COLO668 (cell line): ENCODE data around the gene CENPU.

ENCODE experiments used
- DNase-seq: peaks from one replicate; lab custom pipeline; 2025; ENCODE audit not compliant: unreplicated experiment; lab: John Stamatoyannopoulos, UW

Gene CENPU

DNA sequence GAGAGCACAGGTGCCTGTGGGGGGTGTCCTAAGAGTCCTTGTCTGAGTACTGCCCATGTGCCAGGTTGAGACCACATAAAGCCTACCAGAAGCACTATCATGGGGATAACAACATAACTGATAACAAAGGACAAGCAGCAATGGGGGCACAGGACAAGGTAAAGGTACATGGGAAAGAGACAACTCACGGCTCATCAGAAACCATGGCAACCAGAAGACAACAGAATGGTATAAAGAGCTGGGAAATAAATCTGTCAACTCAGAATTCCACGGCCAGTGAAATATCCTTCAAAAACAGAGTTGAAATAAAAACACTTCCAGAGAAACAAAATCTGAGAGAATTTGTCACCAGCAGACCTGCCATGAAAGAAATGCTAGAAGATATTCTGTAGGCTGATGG, 20.0 kb downstream of the CENPU start:
- no peak for DNase-seq

DNA sequence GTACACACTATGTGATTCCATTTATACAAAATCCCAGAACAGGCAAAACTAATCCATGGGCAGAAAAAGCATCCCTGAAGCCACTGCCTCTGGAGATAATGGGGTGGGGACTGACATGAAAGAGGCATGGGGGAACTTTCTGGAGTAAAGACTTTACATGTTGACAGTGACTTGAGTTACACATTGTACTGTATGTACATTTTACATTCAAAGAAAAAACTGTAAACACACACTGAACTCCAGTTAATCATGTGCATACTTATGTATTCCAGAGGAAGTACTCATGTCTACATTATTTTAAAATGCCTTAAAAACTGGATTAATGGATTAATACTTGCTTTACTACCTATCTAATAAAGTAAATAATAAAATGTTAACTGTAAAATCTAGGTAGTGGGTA, 21.6 kb downstream of the CENPU start:
- no peak for DNase-seq

DNA sequence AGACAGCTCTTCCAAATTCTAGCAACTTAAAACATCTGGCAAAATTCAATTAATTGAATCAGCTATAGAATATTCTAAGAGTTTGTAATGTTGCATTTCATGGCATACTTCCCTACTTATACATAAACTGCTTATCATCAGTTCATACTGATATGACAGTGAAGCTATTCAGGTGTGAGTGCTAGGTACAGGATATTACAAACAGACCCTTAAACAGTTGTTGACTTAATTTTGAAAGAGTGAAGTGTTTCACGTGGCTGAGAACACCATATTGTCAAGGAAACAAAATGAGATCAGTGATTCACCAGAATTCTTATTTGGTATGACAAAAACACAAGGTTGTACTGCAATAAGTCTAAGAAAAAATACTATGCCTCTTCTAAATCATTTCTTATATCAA, 27.4 kb downstream of the CENPU start:
- DNase-seq: no peak

DNA sequence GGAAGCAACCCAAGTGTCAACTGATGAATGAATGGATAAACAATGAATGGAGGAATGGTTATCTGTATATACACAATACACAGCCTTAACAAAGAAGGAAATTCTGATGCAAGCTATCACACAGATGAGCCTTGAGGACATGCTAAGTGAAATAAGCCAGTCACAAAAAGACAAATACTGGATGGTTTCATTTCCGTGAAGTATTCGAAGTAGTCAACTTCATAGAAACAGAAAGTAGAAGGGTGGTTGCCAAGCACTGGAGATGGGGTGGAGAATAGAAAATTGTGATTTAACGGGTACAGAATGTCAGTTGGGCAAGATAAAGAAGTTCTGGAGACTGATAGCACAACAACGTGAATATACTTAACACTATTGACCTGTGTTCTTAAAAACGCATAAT, 28.2 kb downstream of the CENPU start:
- no peak for DNase-seq

DNA sequence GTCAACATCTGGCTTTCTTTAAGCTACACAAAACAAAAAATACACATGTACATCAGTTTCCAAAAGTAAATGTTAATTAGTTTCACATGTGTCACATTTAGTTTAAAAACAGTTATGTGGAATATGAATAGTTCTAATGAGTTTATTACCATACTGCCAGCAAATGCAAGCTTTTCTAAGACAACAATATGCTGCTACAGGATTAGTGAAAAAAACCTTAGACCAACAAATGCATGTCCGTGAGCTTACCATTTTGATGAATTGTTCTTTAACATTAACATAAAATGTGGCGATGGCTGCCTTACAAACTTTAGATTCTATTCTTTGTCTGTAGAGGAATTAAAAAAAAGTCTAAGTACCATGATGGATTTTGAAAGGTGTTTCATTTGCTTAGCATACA, 31.8 kb downstream of the CENPU start:
- DNase-seq: no peak

DNA sequence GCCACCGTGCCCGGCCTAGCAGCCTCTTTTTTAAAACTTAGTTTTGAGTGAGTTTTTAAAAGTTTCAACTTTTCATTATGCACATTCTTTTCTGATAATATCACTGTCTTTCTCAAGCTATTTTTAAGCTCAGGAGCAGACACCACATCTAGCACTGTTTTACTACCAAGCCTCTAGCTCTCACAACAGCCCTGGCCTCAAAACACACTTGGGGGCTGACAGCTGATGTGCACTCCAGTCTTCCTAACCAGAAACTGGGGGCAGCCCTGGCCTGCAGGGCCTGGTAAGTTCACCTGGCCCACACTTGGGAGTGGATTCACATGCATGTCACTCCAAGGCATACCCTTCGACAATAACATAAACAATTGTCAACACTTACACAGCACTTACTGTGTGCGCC, 34.0 kb downstream of the CENPU start:
- no peak for DNase-seq

DNA sequence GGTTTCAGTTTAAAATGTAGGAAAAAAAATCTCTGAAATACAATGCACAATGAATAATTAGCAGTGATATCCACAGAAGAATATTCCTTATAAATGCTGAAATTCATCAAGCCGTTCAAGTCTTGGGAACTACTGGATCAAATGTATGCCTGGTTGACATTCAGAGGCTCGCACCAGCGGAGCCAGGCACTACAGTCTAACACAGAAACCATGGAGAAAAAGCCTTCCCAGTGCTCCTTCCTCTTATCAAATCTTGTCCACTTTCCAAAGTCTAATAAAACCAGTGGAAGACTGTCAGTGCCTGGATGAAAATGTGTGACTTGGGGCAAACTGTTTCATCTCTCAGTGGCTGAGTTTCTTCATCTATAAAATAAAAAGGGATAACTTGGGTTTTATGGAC, 35.9 kb downstream of the CENPU start:
- no peak for DNase-seq

DNA sequence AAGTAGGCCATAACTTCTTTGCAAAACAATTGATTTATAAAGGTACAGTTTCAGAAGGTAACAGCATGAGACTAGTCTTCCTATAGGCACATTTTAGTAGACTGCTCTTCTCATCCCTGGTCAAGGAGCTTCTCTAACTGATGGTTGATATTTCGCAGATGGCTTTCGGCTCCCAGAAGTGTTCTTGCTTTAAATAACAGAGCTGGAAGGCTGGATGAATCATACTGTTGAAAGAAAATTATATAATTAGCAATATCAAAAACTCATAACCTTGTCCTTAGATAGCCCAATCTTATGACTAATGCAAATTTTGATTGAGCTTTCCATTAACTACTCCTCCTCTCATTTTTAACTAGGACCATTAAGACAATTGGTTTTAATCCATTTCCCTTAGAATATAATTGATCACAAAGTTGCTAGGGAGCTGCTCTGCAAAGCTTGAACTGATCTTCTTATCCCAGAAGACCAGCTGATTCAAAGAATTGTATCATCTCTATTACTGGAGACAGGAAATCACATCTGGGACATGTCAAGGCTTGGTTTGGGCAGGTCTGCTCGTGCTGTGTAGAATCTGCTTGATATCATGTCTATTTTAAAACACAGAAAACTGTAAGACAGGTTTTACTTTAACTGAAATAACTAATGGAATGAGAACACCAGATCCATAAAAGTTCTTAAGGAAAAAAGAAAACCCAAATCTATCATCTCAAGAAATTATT, 38.6 kb downstream of the CENPU start:
- no peak for DNase-seq

DNA sequence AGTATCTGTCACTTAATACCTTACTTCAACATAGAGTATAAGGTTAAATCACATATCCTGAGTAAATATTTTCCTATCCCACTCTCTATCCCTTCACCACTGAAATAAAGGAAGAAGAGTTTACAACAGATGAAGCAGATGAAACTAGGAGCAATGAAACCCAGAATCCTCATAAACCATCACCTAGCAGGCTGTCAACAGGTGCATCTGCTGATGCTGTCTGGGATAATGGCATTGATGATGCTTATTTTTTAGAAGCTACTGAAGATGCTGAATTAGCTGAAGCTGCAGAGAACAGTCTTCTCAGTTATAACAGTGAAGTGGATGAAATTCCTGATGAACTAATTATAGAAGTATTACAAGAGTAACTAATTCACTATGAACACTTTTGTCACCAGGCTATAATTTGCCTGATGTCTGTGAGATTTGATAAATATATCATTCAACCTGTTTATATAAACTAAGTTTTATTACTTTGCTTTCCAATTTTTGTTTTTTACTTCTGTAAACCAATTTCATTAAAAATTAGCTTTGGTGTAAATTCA, 39.4 kb downstream of the CENPU start:
- no peak for DNase-seq

DNA sequence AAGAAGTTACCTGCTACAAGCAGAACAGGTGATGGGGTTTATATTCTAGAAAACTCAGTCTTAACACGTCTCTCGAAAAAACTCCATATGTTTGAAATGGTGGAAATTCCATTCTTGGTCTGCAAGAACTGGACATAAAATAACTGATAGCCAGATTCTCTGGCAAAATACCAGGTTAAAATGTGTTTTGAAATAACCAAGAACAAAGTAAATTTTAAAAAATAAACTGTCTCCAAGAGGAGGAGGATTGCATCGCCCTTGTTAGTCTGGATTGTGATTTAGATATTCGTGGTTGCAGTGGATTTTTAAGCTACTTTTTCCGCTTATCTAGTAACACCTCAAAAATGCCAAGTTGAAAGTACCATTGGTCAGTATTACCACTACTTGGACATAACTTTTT, 40.8 kb downstream of the CENPU start:
- DNase-seq: no peak

DNA sequence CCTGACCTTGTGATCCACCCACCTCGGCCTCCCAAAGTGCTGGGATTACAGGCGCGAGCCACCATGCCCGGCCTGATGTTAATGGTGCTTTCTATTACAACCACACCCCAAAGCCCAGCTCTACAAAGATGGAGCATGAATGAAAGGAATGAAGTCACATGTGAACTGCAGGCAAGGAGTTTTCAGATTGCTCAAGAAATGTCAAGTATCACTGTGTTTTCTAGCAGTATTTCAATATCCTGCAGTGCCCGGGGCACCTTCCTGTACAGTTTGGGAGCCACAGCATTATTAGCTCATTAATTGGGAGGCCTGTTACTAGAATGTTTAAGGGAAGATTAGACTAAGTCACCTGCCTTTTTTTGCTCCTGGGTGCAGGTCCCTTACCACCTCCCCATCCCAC, 44.2 kb downstream of the CENPU start:
- no peak for DNase-seq

DNA sequence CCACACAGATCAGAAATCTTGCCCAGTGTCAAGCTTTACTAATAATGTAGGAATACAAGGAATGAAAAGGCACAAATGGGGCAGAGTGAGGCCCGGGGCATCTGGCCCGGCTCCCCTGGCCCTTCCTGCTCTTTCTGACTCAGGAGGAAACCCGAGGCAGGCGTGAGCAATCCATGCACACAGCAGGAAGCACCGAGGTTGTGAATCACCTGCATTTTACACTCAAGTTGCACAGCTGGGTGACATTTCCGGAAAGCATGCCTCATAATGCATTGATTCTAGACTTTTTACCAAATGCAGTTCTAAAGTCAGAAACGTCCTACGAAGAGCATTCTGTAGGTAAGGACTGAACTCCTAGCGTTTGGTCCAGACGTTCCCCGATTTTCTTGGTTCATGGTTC, 45.4 kb downstream of the CENPU start:
- no peak for DNase-seq

DNA sequence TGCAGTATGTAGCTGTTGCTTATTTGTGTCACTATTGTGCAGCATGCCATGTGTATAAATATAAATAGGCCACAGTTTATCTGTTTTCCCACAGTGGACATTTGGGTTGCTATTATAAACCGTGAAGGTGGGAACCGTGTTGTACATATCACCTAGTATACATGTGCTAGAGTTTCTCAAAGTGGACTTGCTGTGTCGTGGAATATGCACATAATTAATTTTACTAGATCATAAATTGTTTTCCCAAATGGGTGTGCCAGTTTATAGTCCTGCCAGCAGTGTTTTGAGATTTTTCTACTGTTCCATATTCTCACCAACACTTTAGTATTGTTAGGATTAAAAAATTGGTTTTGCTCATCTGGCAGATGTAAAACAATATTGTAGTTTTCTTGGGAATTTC, 45.9 kb downstream of the CENPU start:
- no peak for DNase-seq

DNA sequence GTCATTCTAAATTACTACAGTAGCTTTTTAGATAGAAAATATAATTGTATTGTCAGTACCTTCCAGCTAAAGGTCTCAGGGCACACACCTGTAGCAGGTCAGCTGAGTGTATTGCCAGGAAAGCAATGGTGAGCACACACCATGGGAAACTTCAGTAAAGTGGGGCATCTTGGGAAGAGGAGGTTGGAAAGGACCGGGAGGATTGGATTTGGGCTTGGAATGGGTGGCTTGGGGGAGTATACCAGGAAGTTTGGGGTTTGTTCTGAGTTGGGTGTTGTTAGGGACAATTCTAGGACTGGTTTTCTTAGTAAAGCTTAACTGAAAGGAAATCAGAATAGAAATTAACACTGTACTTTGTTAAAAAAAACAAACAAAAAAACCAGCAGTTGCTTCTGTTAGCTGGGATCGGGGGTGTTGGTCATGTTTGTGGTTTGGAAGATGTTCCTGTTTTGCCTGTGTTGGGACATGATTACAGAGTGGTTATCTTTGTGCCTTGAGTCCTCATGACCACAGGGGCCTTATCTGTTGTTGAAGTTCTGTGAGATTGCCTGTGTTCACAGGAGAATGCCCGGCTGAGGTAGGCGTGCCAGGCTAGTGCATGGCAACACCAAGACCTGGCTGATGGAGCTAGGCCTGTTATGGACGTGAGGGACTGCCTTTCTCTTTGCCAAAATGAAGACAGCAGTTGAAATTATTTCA, 49.3 kb downstream of the CENPU start:
- DNase-seq: no peak

DNA sequence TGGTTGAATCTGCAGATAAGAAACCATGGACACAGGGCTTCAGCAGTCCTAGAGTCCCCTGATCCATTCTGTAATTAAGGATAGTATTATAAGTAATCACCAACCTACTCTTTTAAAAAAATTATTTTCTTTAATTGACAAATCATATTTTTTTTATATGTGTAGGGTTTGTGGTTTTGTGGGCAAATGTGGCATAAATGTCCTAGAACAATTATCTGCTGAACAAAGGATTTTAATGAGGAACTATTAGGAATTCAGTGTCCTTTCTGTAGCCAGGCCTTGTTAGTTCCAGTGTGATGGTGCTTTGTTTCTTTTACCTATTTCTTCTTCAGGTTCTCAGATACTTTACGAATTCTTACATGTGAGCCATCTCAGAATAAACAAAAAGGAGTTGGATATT, 52.0 kb downstream of the CENPU start:
- no peak for DNase-seq

DNA sequence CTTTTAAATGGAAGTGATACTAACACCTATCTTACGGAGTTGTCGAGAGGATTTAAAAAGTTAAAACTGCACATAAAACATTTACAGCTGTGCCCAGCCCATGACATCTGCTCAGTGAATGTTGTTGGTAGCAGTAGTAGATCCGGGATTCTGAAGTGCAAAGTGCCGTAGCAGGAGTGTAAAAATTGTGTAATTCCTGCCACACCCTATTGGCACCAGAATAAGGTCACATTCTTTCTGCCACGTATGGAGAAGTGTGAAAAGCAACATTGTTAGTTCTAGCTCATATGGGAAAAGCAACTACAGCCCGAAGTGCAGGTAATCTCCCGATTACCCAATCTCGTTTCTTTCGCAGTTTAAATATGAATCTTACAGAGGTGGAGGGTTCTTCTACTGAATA, 53.2 kb downstream of the CENPU start:
- no peak for DNase-seq

DNA sequence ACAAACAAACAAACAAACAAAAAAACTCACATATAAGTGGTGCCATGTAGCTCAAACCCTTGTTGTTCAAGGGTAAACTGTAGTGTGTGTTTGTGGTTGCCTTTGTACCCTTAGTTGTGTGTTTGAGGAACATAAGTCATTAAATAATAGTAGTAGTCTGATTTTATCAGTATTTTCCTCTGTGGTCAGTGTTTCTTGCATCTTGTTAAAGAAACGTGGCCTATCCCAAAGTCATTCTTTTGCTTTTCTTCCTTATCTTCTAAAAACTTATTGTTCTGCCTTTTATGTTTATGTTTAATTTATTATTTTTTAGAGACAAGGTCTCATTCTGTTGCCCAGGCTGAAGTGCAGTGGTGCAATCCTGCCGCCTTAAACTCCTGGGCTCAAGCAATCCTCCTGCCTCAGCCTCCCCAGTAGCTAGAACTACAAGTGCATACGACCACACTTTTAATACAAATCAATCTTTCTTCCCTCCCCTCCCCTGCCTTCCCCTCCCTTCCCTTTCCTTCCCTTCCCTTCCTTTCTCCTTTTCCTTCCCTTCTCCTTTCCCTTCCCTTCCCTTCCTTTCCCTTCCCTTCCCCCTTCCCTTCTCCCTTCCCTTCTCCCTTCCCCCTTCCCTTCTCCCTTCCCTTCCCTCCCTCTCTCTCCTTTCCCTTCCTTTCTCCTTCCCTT, 57.9 kb downstream of the CENPU start:
- DNase-seq: no peak

DNA sequence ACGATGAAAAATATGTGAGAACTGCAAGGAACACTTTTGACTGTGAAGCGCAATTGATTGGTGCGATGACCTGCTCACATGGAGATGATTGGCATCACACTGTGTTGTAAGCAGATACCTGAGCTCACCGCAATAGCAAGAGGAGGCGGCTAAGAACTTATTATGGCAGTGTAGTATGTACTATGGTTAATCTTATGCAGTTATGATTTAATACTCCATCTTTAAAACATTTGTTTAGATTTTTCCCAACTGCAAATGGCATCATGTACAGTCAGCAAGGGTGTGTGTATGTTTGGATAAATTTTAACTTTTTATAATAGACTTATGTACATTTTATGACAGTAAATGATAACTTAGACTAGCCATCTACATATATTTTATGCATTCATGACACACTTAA, 58.9 kb downstream of the CENPU start:
- no peak for DNase-seq

DNA sequence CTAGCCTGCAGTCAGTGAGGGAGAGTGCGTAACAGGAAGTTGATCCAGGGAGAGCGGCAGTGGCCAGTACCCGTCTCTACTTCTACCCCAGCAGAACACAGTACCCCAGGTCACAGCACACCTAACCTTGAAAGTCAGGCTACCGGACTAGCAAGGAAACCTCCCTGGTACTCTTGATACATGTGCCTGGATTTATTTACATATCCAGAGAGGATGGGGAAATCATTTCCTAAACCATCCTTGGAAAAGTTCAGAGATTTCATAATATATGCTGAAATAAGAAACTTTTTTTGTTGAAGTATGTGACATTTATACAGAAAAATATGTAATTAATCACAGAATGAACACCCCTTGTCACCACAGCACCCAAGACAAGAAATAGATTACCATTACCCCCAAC, 59.9 kb downstream of the CENPU start:
- DNase-seq: no peak

DNA sequence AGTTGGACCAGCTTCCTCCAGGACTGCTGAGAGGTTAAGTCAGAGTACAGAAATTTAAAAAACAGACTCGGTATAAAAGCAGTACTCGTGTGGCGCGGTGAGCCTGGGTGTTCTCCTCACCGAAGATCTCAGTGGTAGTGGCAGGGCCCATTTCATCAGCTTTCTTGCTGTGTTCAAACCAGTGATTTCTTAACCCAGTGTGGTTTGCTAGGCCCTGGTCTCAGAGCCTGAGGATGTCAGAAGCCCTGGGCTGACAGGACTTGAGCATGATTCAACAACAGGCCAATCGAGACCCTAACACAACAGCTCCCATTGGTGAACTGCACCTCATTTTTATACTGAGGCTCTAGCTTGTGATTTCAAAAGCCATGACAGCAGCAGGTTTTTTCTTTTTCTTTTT, 61.2 kb downstream of the CENPU start:
- no peak for DNase-seq

DNA sequence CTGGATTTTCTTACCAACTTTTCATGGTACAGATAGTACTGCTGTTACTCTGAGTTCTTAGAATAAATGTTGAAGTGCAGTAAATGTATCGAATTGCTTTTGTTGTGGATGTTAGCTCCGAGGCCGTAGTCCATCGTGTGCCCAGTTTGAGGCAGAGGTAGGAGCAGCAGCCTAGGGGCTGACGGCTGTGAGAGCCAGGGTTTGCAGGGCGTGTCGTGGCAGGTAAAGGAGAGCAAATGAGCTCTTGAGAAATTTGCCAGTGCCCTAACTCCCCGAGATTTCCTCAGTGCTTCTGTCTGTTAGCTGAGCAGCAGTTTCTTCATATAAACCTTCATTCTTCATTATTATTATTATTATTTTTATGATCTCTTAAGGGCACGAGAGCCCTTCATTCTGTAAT, 62.8 kb downstream of the CENPU start:
- DNase-seq: no peak

DNA sequence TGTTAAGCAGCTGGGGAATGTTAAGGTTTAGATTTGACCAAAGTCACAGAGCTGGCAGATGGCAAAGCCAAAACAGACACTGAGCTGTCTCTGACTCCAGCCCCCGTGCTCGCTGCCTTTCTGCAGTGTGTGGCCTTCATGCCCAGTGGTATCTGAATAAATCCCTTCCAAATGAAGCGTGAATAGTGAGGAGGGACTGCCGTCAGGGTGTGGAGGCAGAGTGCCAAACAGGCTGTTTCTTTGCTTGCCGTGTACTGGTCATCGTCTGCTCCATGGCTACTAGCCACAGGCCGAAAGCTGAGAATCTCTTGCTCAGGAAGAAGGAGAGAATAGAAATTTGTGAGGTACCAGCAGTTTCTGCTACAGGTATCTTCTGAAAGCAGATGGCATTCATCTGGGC, 64.6 kb downstream of the CENPU start:
- no peak for DNase-seq
